Adrenal gland (tissue), 12 donors: ENCODE measurements around the gene TGIF1. TPM values are rescaled to one million over a fixed set of nuclear protein-coding genes. Genes with fewer than 3 reads are reported as not detected.

Source experiments
- DNase-seq, 7 donors: peaks; one replicate each; pipeline ENCODE4 v3.0.0-alpha.2; 2019 to 2020
- H3K27ac ChIP-seq, 5 donors: fragments of 200-600 bp; sonication (generic) in 4 of 5; 1 replicate in 3 of 5; 2 replicates in 2 of 5; pipeline versions ENCODE4 v1.5.1 to v1.8.0; 2016 to 2020; ENCODE audit warnings: mild to moderate bottlenecking in 1 of 5
- H3K27me3 ChIP-seq: fragments of 200-600 bp; 2 replicates; pipeline ENCODE4 v1.8.0; 2021
- H3K36me3 ChIP-seq, 2 donors: fragments of 200-600 bp; replicated peaks in 1 of 2; 1 replicate in 1 of 2; 2 replicates in 1 of 2; pipeline versions ENCODE4 v1.5.1 to v1.8.0; 2018 to 2022
- H3K4me1 ChIP-seq, 2 donors: fragments of 200-600 bp; replicated peaks in 1 of 2; 1 replicate in 1 of 2; 2 replicates in 1 of 2; pipeline versions ENCODE4 v1.5.1 to v1.8.0; 2018 to 2021
- H3K4me3 ChIP-seq, 4 donors: fragments of 200-600 bp; sonication (generic) in 3 of 4; one replicate each; pipeline ENCODE4 v1.5.1; 2016 to 2018
- H3K9me3 ChIP-seq, 3 donors: fragments of 200-600 bp; sonication (generic) in 1 of 3; replicated peaks in 1 of 3; 1 replicate in 2 of 3; 2 replicates in 1 of 3; pipeline versions ENCODE4 v1.5.1 to v1.8.0; 2016 to 2021
- POLR2A ChIP-seq, 2 donors: fragments of 450-650 bp; IDR thresholded peaks; one replicate each; pipeline ENCODE4 v1.6.1; 2017; ENCODE audit warnings: antibody characterized with exemption in 2 of 2, mild to moderate bottlenecking in 2 of 2, moderate library complexity in 1 of 2
- WGBS, 4 donors: extraction: QIAGEN DNeasy Blood & Tissue Kit in 2 of 4; methylation state at CpG; one replicate each; pipeline versions ENCODE4 v1.1.5 to v1.1.7; 2013 to 2017; 5-methylcytosine and 5-hydroxymethylcytosine counted together
- intact Hi-C, 2 donors: fragments of 100-400 bp; cut with DNase I; formaldehyde crosslinking; loops; one replicate each; pipeline versions ENCODE4 v1.14.1 to v1.15.0; 2022 to 2023
- polyA plus RNA-seq, 3 donors: library from polyadenylated mRNA; stranded (reverse); fragments of 200-250 nt in 2 of 3; fragments of 350-450 nt in 1 of 3; fragmentation: Illumina TruSeq in 1 of 3; extraction: RNeasy Lipid Tissue Mini Kit (QIAGEN cat#74804) in 1 of 3; gene quantifications; one replicate each; pipeline ENCODE4 v1.2.3, GENCODE V29; 2013 to 2014
- total RNA-seq, 9 donors: library from RNA; depleted of rRNA in 4 of 9; stranded (reverse); fragments of >200 nt in 4 of 9; fragments of 120-200 nt in 1 of 9; fragmentation: NEBNext Ultra II Directional in 1 of 9; extraction: Animal tissue kit (Norgen Biotek cat#: 25700) in 1 of 9; gene quantifications; one replicate each; pipeline versions ENCODE4 v1.1.0 to v1.2.4, GENCODE V29; 2013 to 2023
- TF ChIP-seq, protein P1 (sequence below), 6 experiments: fragments of 450-650 bp in 4 of 6; fragments of 200-600 bp in 2 of 6; sonication (generic) in 1 of 6; IDR thresholded peaks; 1 replicate in 5 of 6; 2 replicates in 1 of 6; pipeline versions ENCODE4 v1.5.1 to v1.8.0; 2016 to 2021; ENCODE audit warnings: antibody characterized with exemption in 6 of 6, mild to moderate bottlenecking in 2 of 6, moderate library complexity in 1 of 6
- donor health status: healthy with polysubstance abuse.
- donor health status: Bipolar disorder and iron deficiency.
- donor health status: DM: yes; HTN: yes; CAD: no.
- donor health status: DM: no; HTN: no; CAD: no.
- donor health status: DM: no; HTN: no; CAD: no.
- donor health status: DM: yes; HTN: yes; CAD: no.

TGIF1 gene
- total and polyA plus RNA-seq, 12 donors, result 25.7 to 83.1 (median 56.7) TPM

DNA sequence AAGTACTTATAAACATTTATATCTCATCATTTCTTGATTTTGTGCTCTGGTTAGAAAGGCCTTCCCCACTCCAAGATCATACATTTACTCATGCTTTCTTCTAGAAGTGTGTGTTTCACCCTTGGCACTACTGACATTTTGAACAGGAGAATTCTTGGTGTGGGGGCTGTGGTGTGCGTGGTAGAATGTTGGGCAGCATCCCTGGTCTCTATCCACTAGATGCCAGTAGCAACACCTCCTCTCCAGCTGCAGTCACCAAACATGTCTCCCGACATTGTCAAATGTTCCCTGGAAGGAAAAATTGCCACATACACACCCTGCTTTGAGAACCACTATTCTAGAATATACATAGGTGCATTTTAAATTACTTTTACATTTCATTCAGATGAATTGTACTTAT is 8.7 kb upstream of the TGIF1 start:
- Histone ChIP-seq H3K27me3 (no peaks in the 10 kb centered on the region), H3K27ac (no peak overlapping the region), H3K9me3 (no peaks in the 10 kb centered on the region), H3K36me3 (no peaks in the 10 kb centered on the region), H3K4me1 (peaks cover under 1 to 7% of the 10 kb centered on the region in 2 donors), H3K4me3 (no peak overlapping the region)
- intact Hi-C loops, result loop anchor here in 1 of 2 donors (5.0 kb wide), 1 partner anchor 226 kb away; no protein-coding TSS in a partner anchor
- 8 to 13% (median 11%) methylated on average over 2 of the region's 2 CpGs for WGBS, 4 donors
- peak in 6 of 7 donors; percentile 43 to 65 (median 52) for DNase-seq
- TF ChIP-seq, protein P1, sequence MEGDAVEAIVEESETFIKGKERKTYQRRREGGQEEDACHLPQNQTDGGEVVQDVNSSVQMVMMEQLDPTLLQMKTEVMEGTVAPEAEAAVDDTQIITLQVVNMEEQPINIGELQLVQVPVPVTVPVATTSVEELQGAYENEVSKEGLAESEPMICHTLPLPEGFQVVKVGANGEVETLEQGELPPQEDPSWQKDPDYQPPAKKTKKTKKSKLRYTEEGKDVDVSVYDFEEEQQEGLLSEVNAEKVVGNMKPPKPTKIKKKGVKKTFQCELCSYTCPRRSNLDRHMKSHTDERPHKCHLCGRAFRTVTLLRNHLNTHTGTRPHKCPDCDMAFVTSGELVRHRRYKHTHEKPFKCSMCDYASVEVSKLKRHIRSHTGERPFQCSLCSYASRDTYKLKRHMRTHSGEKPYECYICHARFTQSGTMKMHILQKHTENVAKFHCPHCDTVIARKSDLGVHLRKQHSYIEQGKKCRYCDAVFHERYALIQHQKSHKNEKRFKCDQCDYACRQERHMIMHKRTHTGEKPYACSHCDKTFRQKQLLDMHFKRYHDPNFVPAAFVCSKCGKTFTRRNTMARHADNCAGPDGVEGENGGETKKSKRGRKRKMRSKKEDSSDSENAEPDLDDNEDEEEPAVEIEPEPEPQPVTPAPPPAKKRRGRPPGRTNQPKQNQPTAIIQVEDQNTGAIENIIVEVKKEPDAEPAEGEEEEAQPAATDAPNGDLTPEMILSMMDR (IDR thresholded peaks at IDR 0.05), result peak in 5 of 6 experiments; percentile 33 to 54 (median 49)
- no peak for TF ChIP-seq POLR2A (IDR thresholded peaks at IDR 0.05)

DNA sequence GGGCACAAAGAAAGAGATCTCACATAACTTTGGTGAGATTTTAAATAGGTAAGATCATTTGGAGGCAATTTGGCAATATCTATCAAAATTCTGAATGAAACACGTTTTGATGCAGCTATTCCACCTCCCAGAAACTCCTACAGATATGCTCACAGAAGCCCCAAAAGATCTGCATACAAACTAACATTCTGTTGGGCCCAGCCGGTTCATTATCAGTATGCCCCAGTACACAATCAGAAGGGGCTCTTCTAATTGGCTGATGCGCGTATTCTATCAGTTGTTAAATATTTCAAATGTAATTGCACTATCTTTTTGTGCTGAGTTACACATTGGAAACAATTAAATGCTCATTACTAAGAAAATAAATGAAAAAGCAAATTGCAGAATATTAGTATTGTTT is 7.1 kb upstream of the TGIF1 start:
- intact Hi-C loops, result loop anchor here in 1 of 2 donors (5.0 kb wide), 1 partner anchor 224 kb away; no protein-coding TSS in a partner anchor
- no peaks in the 10 kb centered on the region for H3K9me3 ChIP-seq
- H3K4me1 ChIP-seq, result peaks cover 11 to 16% of the 10 kb centered on the region in 2 donors
- TF ChIP-seq, protein P1 (IDR thresholded peaks at IDR 0.05), result no peak
- no peak for TF ChIP-seq POLR2A (IDR thresholded peaks at IDR 0.05)
- WGBS, 4 donors, result 65 to 78% (median 76%) methylated on average over 4 of the region's 4 CpGs
- no peak for DNase-seq
- no peaks in the 10 kb centered on the region for H3K27me3 ChIP-seq
- H3K36me3 ChIP-seq, result no peaks in the 10 kb centered on the region
- no peak overlapping the region for H3K4me3 ChIP-seq
- H3K27ac ChIP-seq, result no peak overlapping the region

DNA sequence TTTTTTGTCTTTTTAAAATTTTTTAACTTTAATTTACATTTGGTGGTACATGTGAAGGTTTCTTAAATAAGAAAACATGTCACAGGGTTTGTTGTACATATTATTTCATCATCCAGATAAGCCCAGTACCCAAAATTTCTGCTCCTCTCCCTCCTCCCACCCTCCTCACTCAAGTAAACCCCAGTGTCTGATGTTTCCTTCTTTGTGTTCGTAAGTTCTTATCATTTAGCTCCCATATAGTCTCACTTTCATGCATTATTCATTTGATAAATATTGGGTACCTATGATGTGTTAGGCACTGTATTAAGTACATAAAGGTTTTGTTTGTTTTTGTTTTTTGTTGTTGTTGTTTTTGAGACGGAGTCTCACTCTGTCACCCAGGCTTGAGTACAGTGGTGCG is 5.7 kb upstream of the TGIF1 start:
- no peak overlapping the region for H3K4me3 ChIP-seq
- H3K9me3 ChIP-seq, result no peaks in the 10 kb centered on the region
- no peaks in the 10 kb centered on the region for H3K27me3 ChIP-seq
- intact Hi-C loops, result loop anchor here in 1 of 2 donors (5.0 kb wide), 1 partner anchor 223 kb away; no protein-coding TSS in a partner anchor
- no peak overlapping the region for H3K27ac ChIP-seq
- TF ChIP-seq, protein P1 (IDR thresholded peaks at IDR 0.05), result no peak
- no peak for TF ChIP-seq POLR2A (IDR thresholded peaks at IDR 0.05)
- no peaks in the 10 kb centered on the region for H3K36me3 ChIP-seq
- no peak for DNase-seq
- WGBS, 4 donors, result 96 to 97% (median 97%) methylated on average over 3 of the region's 3 CpGs
- peaks cover 11 to 16% of the 10 kb centered on the region in 2 donors for H3K4me1 ChIP-seq

DNA sequence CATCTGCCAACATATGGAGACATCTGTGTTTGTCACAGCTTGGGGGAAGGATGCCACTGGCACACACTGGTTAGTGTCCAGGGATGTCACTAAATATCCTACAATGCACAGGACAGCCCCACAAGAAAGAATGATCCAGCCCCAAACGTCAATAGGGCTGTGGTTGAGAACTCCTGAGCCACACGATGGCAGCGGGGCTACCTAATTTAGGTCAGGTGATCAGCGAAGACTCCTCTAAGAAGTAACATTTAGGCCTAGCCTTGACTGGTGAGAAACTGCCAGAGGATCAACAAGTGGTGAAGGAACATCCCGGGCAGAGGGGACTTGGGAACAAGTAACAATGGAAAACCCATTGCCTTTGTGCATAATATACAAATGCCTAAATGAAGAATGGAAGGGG is 5.0 kb upstream of the TGIF1 start:
- Histone ChIP-seq H3K36me3 (no peaks in the 10 kb centered on the region), H3K4me3 (no peak overlapping the region), H3K4me1 (peaks cover 11 to 16% of the 10 kb centered on the region in 2 donors), H3K9me3 (no peaks in the 10 kb centered on the region), H3K27ac (no peak overlapping the region), H3K27me3 (no peaks in the 10 kb centered on the region)
- DNase-seq, result no peak
- no peak for TF ChIP-seq POLR2A (IDR thresholded peaks at IDR 0.05)
- TF ChIP-seq, protein P1 (IDR thresholded peaks at IDR 0.05), result no peak
- WGBS, 4 donors, result 82 to 96% (median 85%) methylated on average over 5 of the region's 5 CpGs
- intact Hi-C loops, result loop anchor here in 1 of 2 donors (5.0 kb wide), 1 partner anchor 222 kb away; no protein-coding TSS in a partner anchor
